H1 (cell line): ENCODE data around the gene CXorf65. TPM values are rescaled to one million over a fixed set of nuclear protein-coding genes. Genes with fewer than 3 reads are reported as not detected.

Source experiments
- CTCF ChIA-PET: fragments of 300-600 bp; sonication (Branson Sonifier 250); formaldehyde crosslinking; loops from one replicate; lab custom pipeline; 2021; ENCODE audit not compliant: partially characterized antibody; lab: Charles Lee
- POLR2A ChIA-PET: fragments of 300-600 bp; sonication (Branson Sonifier 250); formaldehyde crosslinking; loops from one replicate; lab custom pipeline; 2021; ENCODE audit warnings: inconsistent platforms; ENCODE audit not compliant: partially characterized antibody; lab: Charles Lee
- DNase-seq, 2 experiments: peaks; one replicate each; pipeline versions ENCODE4 v3.0.0 to v3.0.0-alpha.2; 2010 to 2022; ENCODE audit warnings: low spot score in 2 of 2, low read depth in 1 of 2, mixed read lengths in 1 of 2
- FAIRE-seq: peaks from 2 replicates; lab custom pipeline; 2011; peaks lifted over from hg19 to GRCh38; lab: Jason Lieb, UNC
- H2AFZ ChIP-seq: 2 replicates; pipeline ENCODE4 v1.8.1; 2012; ENCODE audit warnings: low read length, inconsistent platforms
- H2AK5ac ChIP-seq: 2 replicates; pipeline ENCODE4 v1.6.1; 2013; ENCODE audit warnings: low read depth, low read length
- H2BK120ac ChIP-seq: replicated peaks from 2 replicates; pipeline ENCODE3; 2013; ENCODE audit warnings: low read depth, low read length, inconsistent platforms
- H2BK12ac ChIP-seq: 2 replicates; pipeline ENCODE4 v1.6.1; 2013; ENCODE audit warnings: low read depth, low read length
- H2BK15ac ChIP-seq: 2 replicates; pipeline ENCODE4 v1.6.1; 2013; ENCODE audit warnings: low read length
- H2BK20ac ChIP-seq: 2 replicates; pipeline ENCODE4 v1.6.1; 2013; ENCODE audit warnings: low read length
- H2BK5ac ChIP-seq: 2 replicates; pipeline ENCODE4 v1.6.1; 2013; ENCODE audit warnings: low read depth, low read length
- H3K14ac ChIP-seq: 2 replicates; pipeline ENCODE4 v1.6.1; 2013; ENCODE audit warnings: inconsistent platforms; ENCODE audit not compliant: insufficient read length
- H3K18ac ChIP-seq: 2 replicates; pipeline ENCODE4 v1.6.1; 2013; ENCODE audit warnings: low read length; ENCODE audit errors: extremely low read depth
- H3K23ac ChIP-seq: 2 replicates; pipeline ENCODE4 v1.6.1; 2013; ENCODE audit warnings: inconsistent platforms; ENCODE audit not compliant: insufficient read length
- H3K23me2 ChIP-seq: 2 replicates; pipeline ENCODE4 v1.6.1; 2013; ENCODE audit warnings: low read depth, low read length
- H3K27ac ChIP-seq: 2 replicates; pipeline ENCODE4 v1.6.1; 2011; ENCODE audit warnings: low read depth, low read length, inconsistent platforms
- H3K27me3 ChIP-seq, 4 experiments: replicated peaks in 1 of 4; 1 replicate in 1 of 4; 2 replicates in 3 of 4; pipeline versions ENCODE4 v1.6.1 to v1.8.1; 2011 to 2013; ENCODE audit warnings: low read length in 3 of 4, mild to moderate bottlenecking in 3 of 4, inconsistent platforms in 2 of 4, mixed read lengths in 2 of 4, moderate library complexity in 1 of 4; ENCODE audit not compliant: control insufficient read depth in 3 of 4, insufficient read depth in 3 of 4; ENCODE audit errors: extremely low read depth in 1 of 4
- H3K36me3 ChIP-seq, 4 experiments: 2 replicates each; pipeline versions ENCODE4 v1.6.1 to v1.8.1; 2011 to 2013; ENCODE audit warnings: mild to moderate bottlenecking in 4 of 4, low read length in 3 of 4, moderate library complexity in 2 of 4, control low read depth in 1 of 4, inconsistent platforms in 1 of 4; ENCODE audit not compliant: insufficient read depth in 4 of 4, control insufficient read depth in 2 of 4
- H3K4ac ChIP-seq: replicated peaks from 2 replicates; pipeline ENCODE3; 2013; ENCODE audit warnings: low read length, low read depth, mixed read lengths, inconsistent platforms; ENCODE audit not compliant: insufficient read length
- H3K4me1 ChIP-seq, 4 experiments: replicated peaks in 1 of 4; 1 replicate in 1 of 4; 2 replicates in 3 of 4; pipeline versions ENCODE4 v1.6.1 to v1.8.1; 2011 to 2013; ENCODE audit warnings: low read length in 3 of 4, inconsistent platforms in 2 of 4, mixed read lengths in 1 of 4; ENCODE audit not compliant: insufficient read depth in 4 of 4, control insufficient read depth in 3 of 4
- H3K4me2 ChIP-seq, 2 experiments: 2 replicates each; pipeline versions ENCODE4 v1.6.1 to v1.8.1; 2011 to 2013; ENCODE audit warnings: low read depth in 2 of 2, low read length in 2 of 2, control low read depth in 1 of 2, inconsistent platforms in 1 of 2, mild to moderate bottlenecking in 1 of 2; ENCODE audit not compliant: insufficient read depth in 1 of 2
- H3K4me3 ChIP-seq, 4 experiments: fragments of 200-600, 300-600 bp in 1 of 4; sonication (generic), shearing (Covaris generic), sonication (Bioruptor Twin) in 1 of 4; 2 replicates each; pipeline versions ENCODE4 v1.5.1 to v1.8.1; 2011 to 2016; ENCODE audit warnings: low read length in 4 of 4, low read depth in 3 of 4, control low read depth in 2 of 4, inconsistent platforms in 2 of 4, mild to moderate bottlenecking in 2 of 4, mixed read lengths in 1 of 4, moderate library complexity in 1 of 4; ENCODE audit not compliant: insufficient read depth in 2 of 4; ENCODE audit errors: extremely low read depth in 1 of 4
- H3K56ac ChIP-seq: replicated peaks from 2 replicates; pipeline ENCODE3; 2013; ENCODE audit warnings: low read depth, mild to moderate bottlenecking, mixed read lengths, low read length, inconsistent platforms; ENCODE audit not compliant: insufficient read length
- H3K79me1 ChIP-seq: 2 replicates; pipeline ENCODE4 v1.6.1; 2013; ENCODE audit warnings: low read depth, low read length, control low read depth
- H3K79me2 ChIP-seq, 2 experiments: 2 replicates each; pipeline versions ENCODE4 v1.6.1 to v1.8.1; 2012 to 2013; ENCODE audit warnings: low read length in 2 of 2, mild to moderate bottlenecking in 2 of 2, inconsistent platforms in 1 of 2; ENCODE audit not compliant: insufficient read depth in 2 of 2, control insufficient read depth in 1 of 2
- H3K9ac ChIP-seq, 4 experiments: replicated peaks in 1 of 4; 1 replicate in 1 of 4; 2 replicates in 3 of 4; pipeline versions ENCODE4 v1.6.1 to v1.8.1; 2011 to 2013; ENCODE audit warnings: low read depth in 3 of 4, low read length in 3 of 4, control low read depth in 2 of 4, mild to moderate bottlenecking in 2 of 4, moderate library complexity in 2 of 4, inconsistent platforms in 1 of 4; ENCODE audit errors: extremely low read depth in 1 of 4
- H3K9me3 ChIP-seq, 2 experiments: 2 replicates each; pipeline versions ENCODE4 v1.6.1 to v1.8.1; 2012 to 2013; ENCODE audit warnings: mild to moderate bottlenecking in 2 of 2, moderate library complexity in 2 of 2, control low read depth in 1 of 2, inconsistent platforms in 1 of 2, low read depth in 1 of 2, low read length in 1 of 2, mixed read lengths in 1 of 2; ENCODE audit not compliant: insufficient read depth in 2 of 2
- H4K20me1 ChIP-seq, 2 experiments: replicated peaks in 1 of 2; 2 replicates each; pipeline versions ENCODE3 to v1.8.1; 2011 to 2013; ENCODE audit warnings: inconsistent platforms in 2 of 2, low read length in 2 of 2, mild to moderate bottlenecking in 1 of 2; ENCODE audit not compliant: insufficient read depth in 2 of 2, control insufficient read depth in 1 of 2
- H4K5ac ChIP-seq: 2 replicates; pipeline ENCODE4 v1.6.1; 2013; ENCODE audit warnings: low read length, low read depth, mixed read lengths, inconsistent platforms; ENCODE audit not compliant: insufficient read length
- H4K8ac ChIP-seq: 2 replicates; pipeline ENCODE4 v1.8.0; 2013; ENCODE audit warnings: mild to moderate bottlenecking, moderate library complexity, low read length, inconsistent platforms; ENCODE audit not compliant: insufficient read depth; ENCODE audit errors: extremely low read depth
- H4K91ac ChIP-seq: replicated peaks from 2 replicates; pipeline ENCODE3; 2013; ENCODE audit warnings: low read length, mixed read lengths, inconsistent platforms; ENCODE audit not compliant: insufficient read length
- EP300 ChIP-seq, 2 experiments: IDR thresholded peaks; 1 replicate in 1 of 2; 2 replicates in 1 of 2; pipeline ENCODE4 v1.6.1; 2011 to 2012; ENCODE audit warnings: low read depth in 2 of 2, low read length in 2 of 2, mild to moderate bottlenecking in 2 of 2, borderline replicate concordance in 1 of 2, inconsistent platforms in 1 of 2, moderate library complexity in 1 of 2
- RXRA ChIP-seq: IDR thresholded peaks from 2 replicates; pipeline ENCODE4 v1.6.1; 2011; ENCODE audit warnings: low read depth, mild to moderate bottlenecking, low read length, moderate library complexity; ENCODE audit not compliant: insufficient read depth
- SP1 ChIP-seq: IDR thresholded peaks from 2 replicates; pipeline ENCODE4 v1.6.1; 2011; ENCODE audit warnings: low read depth, low read length
- TEAD4 ChIP-seq: IDR thresholded peaks from 2 replicates; pipeline ENCODE4 v1.6.1; 2012; ENCODE audit warnings: low read depth, low read length, inconsistent platforms, mixed read lengths
- WGBS, 2 experiments: shearing (Covaris generic) in 1 of 2; methylation state at CpG; one replicate each; pipeline versions ENCODE4 v1.1.6 to v1.1.7; 2013 to 2015; ENCODE audit warnings: low lambda C conversion rate in 2 of 2, mixed read lengths in 2 of 2, inconsistent platforms in 1 of 2, low coverage in 1 of 2, missing lambda C conversion rate in 1 of 2; ENCODE audit not compliant: insufficient replicate concordance in 2 of 2, insufficient coverage in 1 of 2, insufficient read length in 1 of 2; ENCODE audit errors: extremely low coverage in 1 of 2, missing lambda C conversion rate in 1 of 2; 5-methylcytosine and 5-hydroxymethylcytosine counted together
- polyA plus RNA-seq, 7 experiments: library from polyadenylated mRNA; depleted of rRNA in 3 of 7; stranded (reverse) in 5 of 7; unstranded in 2 of 7; fragments of >200 nt in 5 of 7; fragments of 200-250 nt in 2 of 7; gene quantifications; 1 replicate in 5 of 7; 2 replicates in 1 of 7; 4 replicates in 1 of 7; pipeline versions ENCODE4 v1.2.1 to v1.2.3, GENCODE V29; 2011 to 2013; ENCODE audit warnings: missing spikeins in 2 of 7, mixed read lengths in 2 of 7
- total RNA-seq: library from RNA; stranded (reverse); fragmentation: NEBNext Ultra II Directional; extraction: Animal tissue kit (Norgen Biotek cat#: 25700); gene quantifications from 2 replicates; pipeline ENCODE4 v1.2.1, GENCODE V29; 2021

The CXorf65 gene
- total and polyA plus RNA-seq, 2 of the 8 experiments (the other 6 are each of a cell fraction or from before 2014, with no cell fraction given), result not detected

DNA sequence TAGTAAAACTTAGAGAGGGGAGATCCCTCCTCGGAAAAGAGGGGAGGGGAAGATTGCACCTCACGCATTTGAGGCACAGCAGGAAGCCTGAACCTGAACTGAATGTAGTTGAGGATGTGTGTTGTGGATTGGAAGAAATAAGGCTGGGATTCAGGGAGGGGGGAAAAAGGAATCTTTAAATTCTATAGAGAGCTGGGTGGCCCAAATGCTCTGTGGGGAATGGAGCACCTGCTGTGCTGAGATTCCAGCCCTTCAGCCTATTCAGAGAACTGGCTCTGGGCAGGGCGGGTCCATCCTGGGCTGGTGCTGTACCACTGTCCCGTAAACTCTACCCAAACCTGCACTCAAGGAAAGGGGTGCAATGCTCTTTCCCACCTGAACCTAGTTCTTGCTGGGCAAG is 6.8 kb downstream of the CXorf65 start:
- H4K91ac ChIP-seq, result no peak overlapping the region
- H2BK12ac ChIP-seq, result no peak overlapping the region
- FAIRE-seq (no peak), DNase-seq (peak in 1 of 2 experiments; percentile 47)
- H3K18ac ChIP-seq, result no peak overlapping the region
- H3K14ac ChIP-seq, result no peak overlapping the region
- H3K27ac ChIP-seq, result no peak overlapping the region
- H3K9me3 ChIP-seq, result no peaks in the 10 kb centered on the region
- no peaks in the 10 kb centered on the region; the same call in 1 of the 2 replicates for H3K79me1 ChIP-seq
- peak overlapping the region in 2 of 4 experiments; percentile 16 to 53; a peak in 5 of 8 replicates for H3K4me3 ChIP-seq
- H2BK20ac ChIP-seq, result no peak overlapping the region
- H2BK15ac ChIP-seq, result no peak overlapping the region
- H4K8ac ChIP-seq, result no peak overlapping the region; the same call in 1 of the 2 replicates
- H3K4me1 ChIP-seq, result peaks cover 9 to 39% (median 21%) of the 10 kb centered on the region in 4 experiments
- no peak overlapping the region for H2AK5ac ChIP-seq
- 0% methylated on average over 3 of the region's 4 CpGs; no CpG with 5 or more reads in 1 of the 2 experiments for WGBS, 2 experiments
- no peak overlapping the region; a peak in 1 of 7 replicates for H3K9ac ChIP-seq
- POLR2A ChIA-PET, result interaction anchor here (0.9 to 2.4 kb wide), 8 partner anchors 12 to 41 kb away, joined by 3 to 17 read pairs (median 4); partner anchors contain the start of genes IL2RG, MED12 and SNX12
- peaks cover 0 to 8% of the 10 kb centered on the region in 2 experiments; a peak in 2 of 4 replicates for H3K79me2 ChIP-seq
- H3K56ac ChIP-seq, result no peak overlapping the region
- H2AFZ ChIP-seq, result no peak overlapping the region
- peaks cover 0 to 6% (median 0%) of the 10 kb centered on the region in 4 experiments; a peak in 1 of 8 replicates for H3K36me3 ChIP-seq
- H3K23me2 ChIP-seq, result peaks cover 10% of the 10 kb centered on the region
- peaks cover 0 to 2% of the 10 kb centered on the region in 2 experiments for H4K20me1 ChIP-seq
- no peak overlapping the region for H2BK120ac ChIP-seq
- H3K4ac ChIP-seq, result no peak overlapping the region
- TF ChIP-seq TEAD4 (peak; percentile 66), RXRA (no peak), SP1 (0 out of 2 replicates have a peak, but pooled peaks have one; percentile 17), EP300 (IDR thresholded peaks at IDR 0.05; ENCODE audit: borderline replicate concordance in 1 of 2, low read depth in 2 of 2, low read length in 2 of 2) (0 out of 3 replicates have a peak, but pooled peaks of 1 of the 2 experiments have one; percentile 13)
- H3K4me2 ChIP-seq, result peak overlapping the region; percentile 68 to 95
- no peak overlapping the region for H4K5ac ChIP-seq
- peaks cover 0 to 5% (median 0%) of the 10 kb centered on the region in 4 experiments; a peak in 1 of 7 replicates for H3K27me3 ChIP-seq
- H2BK5ac ChIP-seq, result no peak overlapping the region
- H3K23ac ChIP-seq, result no peak overlapping the region
- CTCF ChIA-PET, result interaction anchor here (0.8 to 1.3 kb wide), 10 partner anchors 15 to 238 kb away, joined by 3 to 8 read pairs (median 4); no protein-coding TSS in a partner anchor
